Endometrium (tissue), 2 donors: ENCODE data around the gene GJD4.
A peak's percentile ranks its signal among the peaks of the same experiment; 100 is the strongest.

Experiments used
- FAIRE-seq: peaks from 2 replicates; lab custom pipeline; 2012; peaks lifted over from hg19 to GRCh38; lab: Jason Lieb, UNC
- donor health status: control.
- donor health status: control.

Gene GJD4

GRCh38 chr10:35579726-35580422, 25.3 kb upstream of the GJD4 start:
- no peak for FAIRE-seq

- no peak for FAIRE-seq
Measured at GRCh38 chr10:35580423-35580770, 24.7 kb upstream of the GJD4 start.

- no peak for FAIRE-seq
Measured at GRCh38 chr10:35581655-35582054, 23.5 kb upstream of the GJD4 start.

GRCh38 chr10:35584946-35585345, 20.2 kb upstream of the GJD4 start:
- no peak for FAIRE-seq

GRCh38 chr10:35585356-35585755, 19.8 kb upstream of the GJD4 start:
- no peak for FAIRE-seq

GRCh38 chr10:35585903-35586535, 19.1 kb upstream of the GJD4 start:
- FAIRE-seq, result no peak

- FAIRE-seq, result peak; percentile 90
Measured at GRCh38 chr10:35588836-35589235, 16.3 kb upstream of the GJD4 start.

GRCh38 chr10:35592441-35592840, 12.7 kb upstream of the GJD4 start:
- FAIRE-seq, result no peak

- FAIRE-seq, result no peak
Measured at GRCh38 chr10:35594115-35595079, 10.7 kb upstream of the GJD4 start.

- FAIRE-seq, result no peak
Measured at GRCh38 chr10:35595106-35595505, 10.0 kb upstream of the GJD4 start.

GRCh38 chr10:35598379-35598778, 6.8 kb upstream of the GJD4 start:
- no peak for FAIRE-seq

- FAIRE-seq, result no peak
Measured at GRCh38 chr10:35600193-35600592, 4.9 kb upstream of the GJD4 start.

GRCh38 chr10:35606430-35606829, 1.3 kb downstream of the GJD4 start:
- FAIRE-seq, result peak; percentile 77

GRCh38 chr10:35607475-35608327, 2.6 kb downstream of the GJD4 start:
- no peak for FAIRE-seq

- FAIRE-seq, result no peak
Measured at GRCh38 chr10:35608328-35608672, 3.2 kb downstream of the GJD4 start.

- FAIRE-seq, result no peak
Measured at GRCh38 chr10:35611750-35612149, 6.6 kb downstream of the GJD4 start.

- no peak for FAIRE-seq
Measured at GRCh38 chr10:35612385-35613106, 7.4 kb downstream of the GJD4 start.

GRCh38 chr10:35613107-35613440, 7.9 kb downstream of the GJD4 start:
- no peak for FAIRE-seq

- FAIRE-seq, result no peak
Measured at GRCh38 chr10:35613597-35614226, 8.6 kb downstream of the GJD4 start.

- FAIRE-seq, result no peak
Measured at GRCh38 chr10:35614312-35614711, 9.2 kb downstream of the GJD4 start.

GRCh38 chr10:35626971-35627507, 21.9 kb downstream of the GJD4 start:
- no peak for FAIRE-seq
